B cell (primary cell): ENCODE data around the gene AFAP1L1. TPM values are rescaled to one million over a fixed set of nuclear protein-coding genes. Genes with fewer than 3 reads are reported as not detected.

Experiments used
- ATAC-seq: fragments of 200-7000 bp; cut with Tn5 transposase; one replicate; pipeline ENCODE4 v1.10.0; 2021; ENCODE audit warnings: low read depth, mild to moderate bottlenecking, moderate number of reproducible peaks, moderate library complexity
- CTCF ChIA-PET: fragments of 350-600 bp; sonication (Branson Sonifier 250); formaldehyde crosslinking; loops from one replicate; lab custom pipeline; 2021; ENCODE audit warnings: antibody characterized with exemption, inconsistent platforms; lab: Charles Lee
- POLR2A ChIA-PET: fragments of 350-600 bp; sonication (Branson Sonifier 250); formaldehyde crosslinking; loops from one replicate; lab custom pipeline; 2021; ENCODE audit warnings: antibody characterized with exemption; lab: Charles Lee
- DNase-seq: peaks from one replicate; pipeline ENCODE4 v3.0.0; 2013
- H2AFZ ChIP-seq: 2 replicates; pipeline ENCODE4 v1.6.1; 2012; ENCODE audit warnings: mild to moderate bottlenecking, low read depth, low read length; ENCODE audit not compliant: insufficient read depth, poor library complexity, severe bottlenecking
- H3K27ac ChIP-seq, 2 donors: 1 replicate in 1 of 2; 2 replicates in 1 of 2; pipeline ENCODE4 v1.5.1; 2012 to 2013; ENCODE audit warnings: low read length in 2 of 2, mild to moderate bottlenecking in 2 of 2, moderate library complexity in 1 of 2
- H3K27me3 ChIP-seq, 4 experiments: fragments of 200-600 bp in 1 of 4; sonication (generic) in 1 of 4; replicated peaks in 1 of 4; 1 replicate in 2 of 4; 2 replicates in 2 of 4; pipeline versions ENCODE4 v1.6.1 to v1.7.0; 2013 to 2016; ENCODE audit warnings: low read length in 3 of 4, mild to moderate bottlenecking in 2 of 4, mixed read lengths in 1 of 4, moderate library complexity in 1 of 4; ENCODE audit not compliant: insufficient read depth in 4 of 4, control insufficient read depth in 3 of 4; ENCODE audit errors: control extremely low read depth in 1 of 4
- H3K36me3 ChIP-seq, 2 experiments: replicated peaks in 1 of 2; 1 replicate in 1 of 2; 2 replicates in 1 of 2; pipeline versions ENCODE4 v1.6.1 to v1.7.1; 2013; ENCODE audit warnings: low read length in 1 of 2; ENCODE audit not compliant: insufficient read depth in 2 of 2, control insufficient read depth in 1 of 2; ENCODE audit errors: control extremely low read depth in 1 of 2, extremely low read depth in 1 of 2
- H3K4me1 ChIP-seq, 2 donors: fragments of 200-600 bp in 1 of 2; sonication (generic) in 1 of 2; 1 replicate in 1 of 2; 2 replicates in 1 of 2; pipeline versions ENCODE4 v1.5.1 to v1.6.1; 2013 to 2017; ENCODE audit warnings: low read length in 2 of 2; ENCODE audit not compliant: control insufficient read depth in 2 of 2, insufficient read depth in 2 of 2
- H3K4me2 ChIP-seq: replicated peaks from 2 replicates; pipeline ENCODE3; 2012; ENCODE audit warnings: mild to moderate bottlenecking, low read depth, low read length; ENCODE audit not compliant: poor library complexity, severe bottlenecking
- H3K4me3 ChIP-seq, 5 experiments: fragments of 200-600 bp in 1 of 5; sonication (generic) in 1 of 5; 1 replicate in 3 of 5; 2 replicates in 2 of 5; pipeline versions ENCODE4 v1.5.1 to v1.7.0; 2011 to 2016; ENCODE audit warnings: low read length in 4 of 5, mild to moderate bottlenecking in 4 of 5, low read depth in 2 of 5, control low read depth in 1 of 5, moderate library complexity in 1 of 5; ENCODE audit not compliant: insufficient read depth in 1 of 5; ENCODE audit errors: control extremely low read depth in 1 of 5, extremely low read depth in 1 of 5
- H3K79me2 ChIP-seq: fragments of 200-600 bp; sonication (generic); one replicate; pipeline ENCODE4 v1.6.0; 2016; ENCODE audit warnings: low read length; ENCODE audit not compliant: control insufficient read depth, insufficient read depth
- H3K9ac ChIP-seq: fragments of 200-600 bp; sonication (generic); 2 replicates; pipeline ENCODE4 v1.6.1; 2017; ENCODE audit warnings: mild to moderate bottlenecking, low read length, moderate library complexity
- H3K9me3 ChIP-seq, 3 donors: one replicate each; pipeline versions ENCODE4 v1.6.1 to v1.7.1; 2013; ENCODE audit warnings: low read length in 2 of 3; ENCODE audit not compliant: control insufficient read depth in 2 of 3, insufficient read depth in 1 of 3; ENCODE audit errors: control extremely low read depth in 1 of 3
- H4K20me1 ChIP-seq: 2 replicates; pipeline ENCODE4 v1.6.0; 2012; ENCODE audit warnings: mild to moderate bottlenecking, low read length; ENCODE audit not compliant: insufficient read depth, control insufficient read depth, poor library complexity, severe bottlenecking
- H3K27ac Mint-ChIP-seq: one replicate; pipeline ENCODE4 v1.8.0; 2021; ENCODE audit warnings: mixed read lengths
- H3K27me3 Mint-ChIP-seq: one replicate; pipeline ENCODE4 v1.8.0; 2021; ENCODE audit warnings: mixed read lengths
- H3K4me1 Mint-ChIP-seq: one replicate; pipeline ENCODE4 v1.8.0; 2021; ENCODE audit warnings: mixed read lengths
- H3K4me3 Mint-ChIP-seq: one replicate; pipeline ENCODE4 v1.8.0; 2021; ENCODE audit warnings: mixed read lengths
- H3K9me3 Mint-ChIP-seq: one replicate; pipeline ENCODE4 v1.8.0; 2022; ENCODE audit warnings: mixed read lengths; ENCODE audit not compliant: insufficient read depth
- EZH2 ChIP-seq: IDR thresholded peaks from 2 replicates; pipeline ENCODE4 v1.6.1; 2012; ENCODE audit warnings: borderline replicate concordance, low read depth, mild to moderate bottlenecking, moderate library complexity, low read length; ENCODE audit not compliant: insufficient read depth, poor library complexity, severe bottlenecking
- WGBS: methylation state at CpG from one replicate; pipeline ENCODE4 v1.1.5; 2013; ENCODE audit warnings: missing lambda C conversion rate; ENCODE audit not compliant: insufficient coverage; 5-methylcytosine and 5-hydroxymethylcytosine counted together
- intact Hi-C: fragments of 100-400 bp; cut with micrococcal nuclease; formaldehyde crosslinking; loops from one replicate; pipeline ENCODE4 v1.10.0; 2022
- polyA plus RNA-seq: library from polyadenylated mRNA; depleted of rRNA; stranded (reverse); fragments of >200 nt; gene quantifications from 2 replicates; pipeline ENCODE4 v1.2.3, GENCODE V29; 2012
- total RNA-seq, 2 donors: library from RNA; stranded (reverse); fragments of 120-200 nt in 1 of 2; gene quantifications; 1 replicate in 1 of 2; 2 replicates in 1 of 2; pipeline versions ENCODE4 v1.2.3 to v1.2.4, GENCODE V29; 2013 to 2022
- TF ChIP-seq, protein P1 (sequence below): fragments of 200-600 bp; IDR thresholded peaks from one replicate; pipeline ENCODE4 v1.8.0; 2022; ENCODE audit warnings: antibody characterized with exemption, mild to moderate bottlenecking

Gene AFAP1L1
- total and polyA plus RNA-seq, 2 donors (not counting 1 experiment from before 2014, with no cell fraction given) = not detected

DNA sequence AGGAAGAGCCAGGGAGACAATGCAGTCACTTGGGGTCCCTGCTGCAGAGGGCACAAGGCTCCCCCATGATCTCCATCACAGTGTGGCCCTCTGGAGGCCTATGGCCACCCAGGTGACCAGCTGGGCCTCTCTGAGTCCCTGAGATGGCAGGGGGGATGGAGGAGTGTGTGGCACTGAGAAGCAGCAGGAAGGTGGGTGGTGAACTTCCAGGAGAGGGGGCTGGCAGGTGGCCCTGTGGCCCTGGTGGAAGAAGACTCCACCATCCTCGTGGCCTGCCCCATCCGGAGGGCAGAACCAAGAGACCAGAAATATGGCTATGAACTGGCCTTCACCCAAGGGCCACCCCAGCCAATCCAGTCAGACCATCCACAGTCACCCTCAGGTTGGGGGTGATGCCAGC is 31.7 kb upstream of the AFAP1L1 start:
- peak overlapping the region; percentile 63 for H2AFZ ChIP-seq
- H3K9me3 Mint-ChIP-seq = no peaks in the 10 kb centered on the region
- H3K4me1 Mint-ChIP-seq = peaks cover 10% of the 10 kb centered on the region
- peaks cover 7 to 10% of the 10 kb centered on the region in 2 donors for H3K4me1 ChIP-seq
- intact Hi-C loops = no loop called here
- H3K4me3 ChIP-seq = no peak overlapping the region
- peak overlapping the region; percentile 56 for H3K4me3 Mint-ChIP-seq
- DNase-seq (no peak), ATAC-seq (no peak)
- H3K27ac Mint-ChIP-seq = no peak overlapping the region
- H3K27me3 Mint-ChIP-seq = peaks cover 29% of the 10 kb centered on the region
- no peak overlapping the region for H3K27ac ChIP-seq
- POLR2A ChIA-PET = no interaction called here
- WGBS = 75% methylated on average over 2 of the region's 2 CpGs
- H3K9ac ChIP-seq = no peak overlapping the region
- no peaks in the 10 kb centered on the region for H3K79me2 ChIP-seq
- H3K36me3 ChIP-seq = no peaks in the 10 kb centered on the region
- peak overlapping the region; percentile 52 for H3K4me2 ChIP-seq
- CTCF ChIA-PET = no interaction called here
- H4K20me1 ChIP-seq = no peaks in the 10 kb centered on the region
- H3K9me3 ChIP-seq = peaks cover 0 to 15% (median 0%) of the 10 kb centered on the region in 3 donors
- peaks cover 0 to 6% (median 0%) of the 10 kb centered on the region in 4 experiments for H3K27me3 ChIP-seq
- no peak for TF ChIP-seq EZH2
- TF ChIP-seq, protein P1, sequence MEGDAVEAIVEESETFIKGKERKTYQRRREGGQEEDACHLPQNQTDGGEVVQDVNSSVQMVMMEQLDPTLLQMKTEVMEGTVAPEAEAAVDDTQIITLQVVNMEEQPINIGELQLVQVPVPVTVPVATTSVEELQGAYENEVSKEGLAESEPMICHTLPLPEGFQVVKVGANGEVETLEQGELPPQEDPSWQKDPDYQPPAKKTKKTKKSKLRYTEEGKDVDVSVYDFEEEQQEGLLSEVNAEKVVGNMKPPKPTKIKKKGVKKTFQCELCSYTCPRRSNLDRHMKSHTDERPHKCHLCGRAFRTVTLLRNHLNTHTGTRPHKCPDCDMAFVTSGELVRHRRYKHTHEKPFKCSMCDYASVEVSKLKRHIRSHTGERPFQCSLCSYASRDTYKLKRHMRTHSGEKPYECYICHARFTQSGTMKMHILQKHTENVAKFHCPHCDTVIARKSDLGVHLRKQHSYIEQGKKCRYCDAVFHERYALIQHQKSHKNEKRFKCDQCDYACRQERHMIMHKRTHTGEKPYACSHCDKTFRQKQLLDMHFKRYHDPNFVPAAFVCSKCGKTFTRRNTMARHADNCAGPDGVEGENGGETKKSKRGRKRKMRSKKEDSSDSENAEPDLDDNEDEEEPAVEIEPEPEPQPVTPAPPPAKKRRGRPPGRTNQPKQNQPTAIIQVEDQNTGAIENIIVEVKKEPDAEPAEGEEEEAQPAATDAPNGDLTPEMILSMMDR = no peak

DNA sequence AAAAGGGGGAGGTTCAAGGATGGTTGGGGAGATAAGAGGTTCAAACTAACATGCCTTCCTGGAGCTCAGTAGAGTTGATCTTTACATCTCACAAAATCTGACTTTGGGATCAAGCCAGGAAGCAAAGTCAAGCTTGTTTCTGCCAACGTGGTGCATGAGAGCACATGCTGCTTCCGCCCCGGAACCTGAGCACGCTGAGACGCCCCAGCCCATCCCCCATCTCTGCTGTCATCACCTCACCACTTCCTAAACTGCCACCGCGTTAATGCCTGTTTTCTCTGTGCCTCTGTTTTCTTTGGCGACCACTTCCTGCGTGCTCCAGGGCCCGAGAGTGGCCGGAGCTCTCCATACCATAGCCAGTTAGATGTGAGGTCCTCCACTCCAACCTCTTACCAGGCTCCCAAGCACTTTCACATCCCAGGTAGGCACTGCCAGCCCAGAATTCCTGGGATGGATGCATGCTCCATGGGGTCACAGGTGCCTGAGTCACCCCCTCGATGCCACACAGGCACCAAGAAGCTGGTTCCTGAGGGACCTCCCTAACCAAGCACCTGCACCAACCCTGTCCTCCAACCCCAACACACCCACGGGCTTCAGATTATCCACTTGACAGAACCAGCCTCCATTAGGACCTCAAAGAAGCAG is 31.2 kb upstream of the AFAP1L1 start:
- no peaks in the 10 kb centered on the region for H3K9me3 Mint-ChIP-seq
- no peak overlapping the region for H3K27ac Mint-ChIP-seq
- Histone ChIP-seq H3K27me3 (peaks cover 0 to 6% (median 0%) of the 10 kb centered on the region in 4 experiments), H2AFZ (peak overlapping the region; percentile 63), H3K36me3 (no peaks in the 10 kb centered on the region), H3K4me2 (peak overlapping the region; percentile 52), H3K9ac (no peak overlapping the region), H4K20me1 (no peaks in the 10 kb centered on the region), H3K79me2 (no peaks in the 10 kb centered on the region), H3K27ac (no peak overlapping the region), H3K4me1 (peaks cover 7 to 10% of the 10 kb centered on the region in 2 donors), H3K9me3 (peaks cover 0 to 15% (median 0%) of the 10 kb centered on the region in 3 donors), H3K4me3 (no peak overlapping the region)
- H3K4me1 Mint-ChIP-seq = peaks cover 10% of the 10 kb centered on the region
- ChIA-PET CTCF (no interaction called here), POLR2A (no interaction called here)
- DNase-seq = peak; percentile 39
- peak overlapping the region; percentile 56 for H3K4me3 Mint-ChIP-seq
- WGBS = 33% methylated on average over 13 of the region's 13 CpGs
- TF ChIP-seq, protein P1 = no peak
- no peak for TF ChIP-seq EZH2
- peaks cover 31% of the 10 kb centered on the region for H3K27me3 Mint-ChIP-seq
- ATAC-seq = no peak
- intact Hi-C loops = no loop called here
